HepG2 (cell line): ENCODE data around the gene MTCH1. TPM values are rescaled to one million over a fixed set of nuclear protein-coding genes. Genes with fewer than 3 reads are reported as not detected.

ENCODE experiments used
- ATAC-seq: fragments of 200-7000 bp; cut with Tn5 transposase; 3 replicates; pipeline ENCODE4 v1.9.1; 2020; ENCODE audit warnings: mild to moderate bottlenecking, moderate library complexity
- BruUV-seq: library from RNA; stranded (reverse); fragments of 400-500 nt; replicated peaks from 2 replicates; lab custom pipeline; 2021; lab: Mats Ljungman, UMichigan
- CTCF ChIA-PET: fragments of 300-600 bp; formaldehyde crosslinking; extraction: SDS; loops from one replicate; lab custom pipeline; 2021; ENCODE audit warnings: low total read pairs, inconsistent platforms, low intra/inter-chr PET ratio; lab: Yijun Ruan, JAX
- POLR2A ChIA-PET: fragments of 350-600 bp; sonication (Branson Sonifier 250); formaldehyde crosslinking; loops from one replicate; lab custom pipeline; 2020; ENCODE audit warnings: antibody characterized with exemption, inconsistent platforms; lab: Yijun Ruan, JAX
- DNase-seq: peaks from one replicate; pipeline ENCODE4 v3.0.0-alpha.2; 2015; ENCODE audit warnings: low spot score
- FAIRE-seq: peaks from 3 replicates; lab custom pipeline; 2011; peaks lifted over from hg19 to GRCh38; lab: Jason Lieb, UNC
- H2AFZ ChIP-seq: one replicate; pipeline ENCODE4 v1.6.1; 2011; ENCODE audit warnings: low read length, inconsistent platforms
- H3K27ac ChIP-seq: fragments of 300-600 bp; 3 replicates; pipeline ENCODE4 v1.8.0; 2011; ENCODE audit warnings: mixed run types, mild to moderate bottlenecking, mixed read lengths, low read length, inconsistent platforms; ENCODE audit not compliant: insufficient read depth; ENCODE audit errors: extremely low read length
- H3K27me3 ChIP-seq, 2 experiments: fragments of 200-600 bp in 1 of 2; 2 replicates in 1 of 2; 3 replicates in 1 of 2; pipeline versions ENCODE4 v1.6.0 to v1.8.0; 2011; ENCODE audit warnings: low read length in 2 of 2, mild to moderate bottlenecking in 2 of 2, moderate library complexity in 2 of 2, inconsistent platforms in 1 of 2; ENCODE audit not compliant: insufficient read depth in 2 of 2, control insufficient read depth in 1 of 2
- H3K36me3 ChIP-seq, 2 experiments: fragments of 200-600 bp in 1 of 2; replicated peaks in 1 of 2; 2 replicates in 1 of 2; 3 replicates in 1 of 2; pipeline versions ENCODE4 v1.5.1 to v1.8.0; 2011; ENCODE audit warnings: low read length in 2 of 2, inconsistent platforms in 1 of 2; ENCODE audit not compliant: insufficient read depth in 2 of 2, control insufficient read depth in 1 of 2
- H3K4me1 ChIP-seq: 2 replicates; pipeline ENCODE4 v1.5.1; 2012; ENCODE audit warnings: low read length, inconsistent platforms; ENCODE audit not compliant: insufficient read depth
- H3K4me2 ChIP-seq: 2 replicates; pipeline ENCODE4 v1.6.0; 2011; ENCODE audit warnings: low read depth, low read length, inconsistent platforms
- H3K4me3 ChIP-seq, 3 experiments: fragments of 200-600 bp in 1 of 3; sonication (generic), shearing (Covaris generic) in 1 of 3; replicated peaks in 1 of 3; 2 replicates each; pipeline ENCODE4 v1.5.1; 2011 to 2016; ENCODE audit warnings: low read length in 3 of 3, inconsistent platforms in 2 of 3, low read depth in 2 of 3, mild to moderate bottlenecking in 2 of 3, control low read depth in 1 of 3, mixed read lengths in 1 of 3; ENCODE audit not compliant: insufficient read depth in 1 of 3
- H3K79me2 ChIP-seq: one replicate; pipeline ENCODE4 v1.6.1; 2011; ENCODE audit warnings: low read length, inconsistent platforms; ENCODE audit not compliant: insufficient read depth
- H3K9ac ChIP-seq: 2 replicates; pipeline ENCODE4 v1.6.0; 2011; ENCODE audit warnings: mild to moderate bottlenecking, low read depth, low read length, inconsistent platforms; ENCODE audit not compliant: insufficient read depth
- H3K9me3 ChIP-seq: 2 replicates; pipeline ENCODE4 v1.5.1; 2012; ENCODE audit warnings: mild to moderate bottlenecking, low read length
- H4K20me1 ChIP-seq: 2 replicates; pipeline ENCODE4 v1.6.0; 2011; ENCODE audit warnings: inconsistent platforms, mild to moderate bottlenecking, low read length, moderate library complexity; ENCODE audit not compliant: insufficient read depth
- ZFP1 ChIP-seq: IDR thresholded peaks from 2 replicates; pipeline ENCODE4 v1.6.1; 2016
- ZNF207 ChIP-seq: fragments of 450-650 bp; IDR thresholded peaks from 2 replicates; pipeline ENCODE4 v1.6.1; 2016; ENCODE audit warnings: antibody characterized with exemption, borderline replicate concordance
- ZNF292 ChIP-seq: sonication (generic); formaldehyde crosslinking; IDR thresholded peaks from 2 replicates; pipeline ENCODE4 v1.8.1; 2022; ENCODE audit warnings: mild to moderate bottlenecking, low read depth, missing genetic modification reagents, borderline replicate concordance
- ZNF549 ChIP-seq: sonication (generic); formaldehyde crosslinking; IDR thresholded peaks from 2 replicates; pipeline ENCODE4 v1.5.0; 2020; ENCODE audit warnings: missing genetic modification reagents
- ZNF572 ChIP-seq: sonication (generic); formaldehyde crosslinking; IDR thresholded peaks from 2 replicates; pipeline ENCODE4 v1.5.1; 2020; ENCODE audit warnings: mild to moderate bottlenecking, missing genetic modification reagents
- WGBS: methylation state at CpG from one replicate; pipeline ENCODE4 v1.1.6; 2017; ENCODE audit warnings: low lambda C conversion rate; 5-methylcytosine and 5-hydroxymethylcytosine counted together
- in situ Hi-C: cut with HindIII; loops from 2 replicates; pipeline ENCODE4 v1.10.0; 2017; ENCODE audit warnings: low pct_unique_long_range_greater_than_20kb; ENCODE audit not compliant: extremely low pct_ligation_motif_present
- intact Hi-C: fragments of 100-400 bp; cut with micrococcal nuclease; formaldehyde crosslinking; loops from one replicate; pipeline ENCODE4 v1.10.0; 2022; ENCODE audit not compliant: unreplicated experiment
- polyA plus RNA-seq, 8 experiments: library from polyadenylated mRNA; depleted of rRNA in 3 of 8; stranded (reverse) in 7 of 8; unstranded in 1 of 8; fragments of >200 nt; fragmentation: Illumina TruSeq in 4 of 8; extraction: Trizol in 4 of 8; gene quantifications; 2 replicates each; pipeline versions ENCODE4 v1.2.1 to v1.2.3, GENCODE V29; 2011 to 2016; ENCODE audit warnings: low read depth in 4 of 8, missing spikeins in 1 of 8, mixed read lengths in 1 of 8; ENCODE audit not compliant: insufficient read depth in 1 of 8
- total RNA-seq, 5 experiments: library from RNA; depleted of rRNA; stranded (reverse); fragments of >200 nt; fragmentation: Illumina TruSeq; extraction: Trizol; gene quantifications; 2 replicates each; pipeline ENCODE4 v1.2.3, GENCODE V29; 2016; ENCODE audit warnings: low read depth in 1 of 5
- TF ChIP-seq, protein P1 (sequence below): sonication (generic); formaldehyde crosslinking; IDR thresholded peaks from 2 replicates; pipeline ENCODE4 v1.5.0; 2020; ENCODE audit warnings: mild to moderate bottlenecking, missing genetic modification reagents, borderline replicate concordance
- TF ChIP-seq, protein P2 (sequence below): sonication (generic); formaldehyde crosslinking; IDR thresholded peaks from 2 replicates; pipeline ENCODE4 v1.5.1; 2020; ENCODE audit warnings: missing genetic modification reagents, mild to moderate bottlenecking, borderline replicate concordance
- TF ChIP-seq, protein P3 (sequence below): sonication (generic); formaldehyde crosslinking; IDR thresholded peaks from 2 replicates; pipeline ENCODE4 v1.4.0; 2020; ENCODE audit warnings: missing genetic modification reagents, low read depth, mild to moderate bottlenecking, borderline replicate concordance

Gene MTCH1
- total and polyA plus RNA-seq, 2 of the 13 experiments (the other 11 are each of a cell fraction or from before 2014, with no cell fraction given): 86.2 to 144 TPM

DNA sequence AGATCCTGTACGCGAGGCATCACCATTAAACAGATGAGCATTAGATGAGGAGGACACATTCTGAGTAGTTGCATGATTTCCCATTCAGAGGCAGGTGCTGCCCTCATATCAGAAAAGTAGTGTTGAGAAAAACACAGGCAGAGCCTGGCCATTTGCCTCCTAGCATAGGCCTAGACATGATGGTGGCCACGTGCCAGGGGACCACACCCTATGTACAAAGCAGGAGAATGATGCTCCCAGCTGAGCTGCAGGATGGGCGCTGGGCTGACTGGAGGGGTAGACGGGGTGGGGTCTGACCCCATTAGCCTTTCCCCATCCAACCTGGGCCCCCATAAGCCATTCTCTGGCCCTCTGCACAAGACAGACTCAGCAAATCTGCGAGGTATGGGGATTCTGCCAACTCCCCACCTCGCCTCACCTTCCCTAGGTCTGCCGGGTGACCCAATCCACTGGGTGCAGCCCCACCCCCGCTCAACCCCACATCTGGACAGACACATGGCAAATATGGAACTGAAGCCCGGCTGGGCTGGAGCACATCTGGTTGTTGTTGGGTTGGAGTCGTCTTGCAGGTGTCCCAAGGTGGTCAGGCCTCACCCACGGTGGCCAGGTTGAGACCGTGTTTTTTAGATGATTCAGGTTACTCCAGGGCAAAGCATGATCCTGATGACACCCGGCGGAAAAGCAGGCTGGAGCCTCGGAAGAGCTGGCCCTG is 17.6 kb downstream of the MTCH1 start (continued):
- TF ChIP-seq, protein P1, sequence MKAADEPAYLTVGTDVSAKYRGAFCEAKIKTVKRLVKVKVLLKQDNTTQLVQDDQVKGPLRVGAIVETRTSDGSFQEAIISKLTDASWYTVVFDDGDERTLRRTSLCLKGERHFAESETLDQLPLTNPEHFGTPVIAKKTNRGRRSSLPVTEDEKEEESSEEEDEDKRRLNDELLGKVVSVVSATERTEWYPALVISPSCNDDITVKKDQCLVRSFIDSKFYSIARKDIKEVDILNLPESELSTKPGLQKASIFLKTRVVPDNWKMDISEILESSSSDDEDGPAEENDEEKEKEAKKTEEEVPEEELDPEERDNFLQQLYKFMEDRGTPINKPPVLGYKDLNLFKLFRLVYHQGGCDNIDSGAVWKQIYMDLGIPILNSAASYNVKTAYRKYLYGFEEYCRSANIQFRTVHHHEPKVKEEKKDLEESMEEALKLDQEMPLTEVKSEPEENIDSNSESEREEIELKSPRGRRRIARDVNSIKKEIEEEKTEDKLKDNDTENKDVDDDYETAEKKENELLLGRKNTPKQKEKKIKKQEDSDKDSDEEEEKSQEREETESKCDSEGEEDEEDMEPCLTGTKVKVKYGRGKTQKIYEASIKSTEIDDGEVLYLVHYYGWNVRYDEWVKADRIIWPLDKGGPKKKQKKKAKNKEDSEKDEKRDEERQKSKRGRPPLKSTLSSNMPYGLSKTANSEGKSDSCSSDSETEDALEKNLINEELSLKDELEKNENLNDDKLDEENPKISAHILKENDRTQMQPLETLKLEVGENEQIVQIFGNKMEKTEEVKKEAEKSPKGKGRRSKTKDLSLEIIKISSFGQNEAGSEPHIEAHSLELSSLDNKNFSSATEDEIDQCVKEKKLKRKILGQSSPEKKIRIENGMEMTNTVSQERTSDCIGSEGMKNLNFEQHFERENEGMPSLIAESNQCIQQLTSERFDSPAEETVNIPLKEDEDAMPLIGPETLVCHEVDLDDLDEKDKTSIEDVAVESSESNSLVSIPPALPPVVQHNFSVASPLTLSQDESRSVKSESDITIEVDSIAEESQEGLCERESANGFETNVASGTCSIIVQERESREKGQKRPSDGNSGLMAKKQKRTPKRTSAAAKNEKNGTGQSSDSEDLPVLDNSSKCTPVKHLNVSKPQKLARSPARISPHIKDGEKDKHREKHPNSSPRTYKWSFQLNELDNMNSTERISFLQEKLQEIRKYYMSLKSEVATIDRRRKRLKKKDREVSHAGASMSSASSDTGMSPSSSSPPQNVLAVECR (CRISPR knock-in tag): no peak
- TF ChIP-seq, protein P2, sequence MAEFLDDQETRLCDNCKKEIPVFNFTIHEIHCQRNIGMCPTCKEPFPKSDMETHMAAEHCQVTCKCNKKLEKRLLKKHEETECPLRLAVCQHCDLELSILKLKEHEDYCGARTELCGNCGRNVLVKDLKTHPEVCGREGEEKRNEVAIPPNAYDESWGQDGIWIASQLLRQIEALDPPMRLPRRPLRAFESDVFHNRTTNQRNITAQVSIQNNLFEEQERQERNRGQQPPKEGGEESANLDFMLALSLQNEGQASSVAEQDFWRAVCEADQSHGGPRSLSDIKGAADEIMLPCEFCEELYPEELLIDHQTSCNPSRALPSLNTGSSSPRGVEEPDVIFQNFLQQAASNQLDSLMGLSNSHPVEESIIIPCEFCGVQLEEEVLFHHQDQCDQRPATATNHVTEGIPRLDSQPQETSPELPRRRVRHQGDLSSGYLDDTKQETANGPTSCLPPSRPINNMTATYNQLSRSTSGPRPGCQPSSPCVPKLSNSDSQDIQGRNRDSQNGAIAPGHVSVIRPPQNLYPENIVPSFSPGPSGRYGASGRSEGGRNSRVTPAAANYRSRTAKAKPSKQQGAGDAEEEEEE (CRISPR knock-in tag): no peak
- TF ChIP-seq, all 625 proteins: peak for 0

DNA sequence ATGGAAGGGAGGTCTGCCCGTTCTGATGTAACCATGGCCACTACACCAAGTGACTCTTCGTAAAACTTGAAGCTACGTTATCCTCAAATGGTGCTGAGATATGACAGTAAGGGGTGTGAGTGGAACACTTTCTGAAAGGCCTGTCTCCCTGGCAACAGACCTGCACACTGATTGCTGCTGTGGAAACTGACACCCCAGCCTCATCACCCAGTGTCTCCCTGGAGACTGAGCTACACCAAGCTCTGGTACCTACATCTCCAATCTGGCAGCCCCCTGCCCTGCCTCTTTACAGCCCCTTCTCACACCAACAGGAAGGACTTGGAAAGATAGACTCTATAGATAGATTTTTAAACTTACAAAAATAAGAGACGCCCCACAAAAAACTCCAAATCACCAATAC is 18.2 kb downstream of the MTCH1 start:
- BruUV-seq: no TSS peak
- POLR2A ChIA-PET: no interaction called here

More for the DNA sequence above, 18.2 kb downstream of the MTCH1 start:
- in situ Hi-C loops: no loop called here
- Histone ChIP-seq H3K4me2 (no peak overlapping the region), H3K27ac (no peak overlapping the region), H3K9me3 (no peaks in the 10 kb centered on the region), H3K9ac (no peak overlapping the region), H2AFZ (no peak overlapping the region), H3K36me3 (peaks cover 47 to 56% of the 10 kb centered on the region in 2 experiments), H3K79me2 (no peaks in the 10 kb centered on the region), H3K4me3 (no peak overlapping the region), H3K27me3 (0 out of 5 replicates have a peak, but pooled peaks cover 0 to 7% of the 10 kb centered on the region in 2 experiments), H4K20me1 (no peaks in the 10 kb centered on the region), H3K4me1 (no peaks in the 10 kb centered on the region)
- TF ChIP-seq ZNF549 (CRISPR knock-in tag) (no peak), ZNF572 (CRISPR knock-in tag) (no peak), ZNF207 (no peak), ZNF292 (CRISPR knock-in tag) (no peak), ZFP1 (CRISPR knock-in tag) (no peak)
- TF ChIP-seq, protein P3, sequence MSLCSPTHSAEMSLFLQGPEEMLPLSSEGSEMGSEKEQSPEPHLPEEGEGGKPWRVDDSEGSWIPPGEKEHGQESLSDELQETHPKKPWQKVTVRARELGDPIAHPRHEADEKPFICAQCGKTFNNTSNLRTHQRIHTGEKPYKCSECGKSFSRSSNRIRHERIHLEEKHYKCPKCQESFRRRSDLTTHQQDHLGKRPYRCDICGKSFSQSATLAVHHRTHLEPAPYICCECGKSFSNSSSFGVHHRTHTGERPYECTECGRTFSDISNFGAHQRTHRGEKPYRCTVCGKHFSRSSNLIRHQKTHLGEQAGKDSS (CRISPR knock-in tag): no peak
- no peak for FAIRE-seq
- intact Hi-C loops: no loop called here
- 91% methylated on average over 4 of the region's 4 CpGs for WGBS
- CTCF ChIA-PET: no interaction called here
- no peak for DNase-seq
- ATAC-seq: no peak
